H1 (cell line): Measurements from ENCODE around the gene RAB31. TPM values are rescaled to one million over a fixed set of nuclear protein-coding genes. Genes with fewer than 3 reads are reported as not detected.

ENCODE experiments used
- BCL11A ChIP-seq, 2 experiments: IDR thresholded peaks; one replicate each; pipeline ENCODE4 v1.6.1; 2011; ENCODE audit warnings: low read depth in 2 of 2, low read length in 2 of 2, mild to moderate bottlenecking in 2 of 2
- CHD2 ChIP-seq: IDR thresholded peaks from 2 replicates; pipeline ENCODE4 v1.6.1; 2012; ENCODE audit warnings: low read length, improper control_type of control experiment
- CHD7 ChIP-seq: fragments of 300-600 bp; sonication (generic); IDR thresholded peaks from 2 replicates; pipeline ENCODE4 v1.7.1; 2012; ENCODE audit warnings: low read length, moderate library complexity, mild to moderate bottlenecking, inconsistent platforms; ENCODE audit not compliant: insufficient replicate concordance
- HDAC6 ChIP-seq: IDR thresholded peaks from one replicate; pipeline ENCODE4 v1.7.1; 2012; ENCODE audit warnings: low read depth, mild to moderate bottlenecking, inconsistent platforms, low read length, moderate library complexity
- JUND ChIP-seq: IDR thresholded peaks from 2 replicates; pipeline ENCODE4 v1.6.1; 2011; ENCODE audit warnings: mild to moderate bottlenecking, improper control_type of control experiment, low read length
- MAX ChIP-seq: IDR thresholded peaks from 2 replicates; pipeline ENCODE4 v1.6.1; 2012; ENCODE audit warnings: inconsistent platforms
- NANOG ChIP-seq: IDR thresholded peaks from 2 replicates; pipeline ENCODE4 v1.6.1; 2011; ENCODE audit warnings: low read length, low read depth, mild to moderate bottlenecking, inconsistent platforms; ENCODE audit not compliant: insufficient read depth, poor library complexity, severe bottlenecking
- RBBP5 ChIP-seq: IDR thresholded peaks from 2 replicates; pipeline ENCODE4 v1.7.1; 2012; ENCODE audit warnings: low read depth, mild to moderate bottlenecking, inconsistent platforms, low read length, moderate library complexity, borderline replicate concordance
- RFX5 ChIP-seq: IDR thresholded peaks from 2 replicates; pipeline ENCODE4 v1.6.1; 2011; ENCODE audit warnings: low read depth, low read length, improper control_type of control experiment, borderline replicate concordance
- TBP ChIP-seq: IDR thresholded peaks from 2 replicates; pipeline ENCODE4 v1.6.1; 2011; ENCODE audit warnings: low read depth, low read length, improper control_type of control experiment
- polyA plus RNA-seq, 7 experiments: library from polyadenylated mRNA; depleted of rRNA in 3 of 7; stranded (reverse) in 5 of 7; unstranded in 2 of 7; fragments of >200 nt in 5 of 7; fragments of 200-250 nt in 2 of 7; gene quantifications; 1 replicate in 5 of 7; 2 replicates in 1 of 7; 4 replicates in 1 of 7; pipeline versions ENCODE4 v1.2.1 to v1.2.3, GENCODE V29; 2011 to 2013; ENCODE audit warnings: missing spikeins in 2 of 7, mixed read lengths in 2 of 7
- total RNA-seq: library from RNA; stranded (reverse); fragmentation: NEBNext Ultra II Directional; extraction: Animal tissue kit (Norgen Biotek cat#: 25700); gene quantifications from 2 replicates; pipeline ENCODE4 v1.2.1, GENCODE V29; 2021

Gene RAB31
- total and polyA plus RNA-seq, 2 of the 8 experiments (the other 6 are each of a cell fraction or from before 2014, with no cell fraction given), result 15.2 to 40.9 TPM

GRCh38 chr18:9854801-9855676 lies 146.9 kb downstream of the RAB31 start (continued):
- no peak for TF ChIP-seq CHD7
- TF ChIP-seq HDAC6, result no peak
- TF ChIP-seq JUND, result no peak
- TF ChIP-seq CHD2, result no peak
- TF ChIP-seq MAX, result no peak
- no peak for TF ChIP-seq RFX5
- no peak for TF ChIP-seq BCL11A (IDR thresholded peaks at IDR 0.05; ENCODE audit: low read depth in 2 of 2, low read length in 2 of 2)
- TF ChIP-seq TBP, result no peak
- no peak for TF ChIP-seq RBBP5
- no peak for TF ChIP-seq NANOG
